Natural killer cell (primary cell): ENCODE measurements around the gene CDK17. TPM values are rescaled to one million over a fixed set of nuclear protein-coding genes. Genes with fewer than 3 reads are reported as not detected.
"Not testable (repeated sequence)": the region's sequence is repeated elsewhere in the genome, so short reads cannot be mapped to it uniquely, and the experiment has no call there.

Experiments used
- ATAC-seq, 3 donors: fragments of 150-1000 bp in 2 of 3; fragments of 200-7000 bp in 1 of 3; cut with Tn5 transposase; 1 replicate in 1 of 3; 2 replicates in 2 of 3; pipeline ENCODE4 v1.10.0; 2021; ENCODE audit warnings: mild to moderate bottlenecking in 2 of 3, moderate library complexity in 2 of 3
- DNase-seq, 2 donors: peaks; one replicate each; pipeline versions ENCODE4 v3.0.0 to v3.0.0-alpha.2; 2013 to 2021; ENCODE audit warnings: mixed read lengths in 1 of 2
- H3K27ac ChIP-seq: one replicate; pipeline ENCODE4 v1.5.1; 2013; ENCODE audit warnings: mild to moderate bottlenecking, low read length
- H3K27me3 ChIP-seq: one replicate; pipeline ENCODE4 v1.6.1; 2013; ENCODE audit warnings: low read length; ENCODE audit not compliant: control insufficient read depth, insufficient read depth
- H3K36me3 ChIP-seq: one replicate; pipeline ENCODE4 v1.6.1; 2013; ENCODE audit warnings: low read length; ENCODE audit not compliant: control insufficient read depth, insufficient read depth
- H3K4me1 ChIP-seq: one replicate; pipeline ENCODE4 v1.6.1; 2013; ENCODE audit warnings: low read length; ENCODE audit not compliant: control insufficient read depth, insufficient read depth
- H3K4me3 ChIP-seq: one replicate; pipeline ENCODE4 v1.5.1; 2013; ENCODE audit warnings: low read length
- H3K9me3 ChIP-seq: one replicate; pipeline ENCODE4 v1.6.1; 2013; ENCODE audit warnings: low read length; ENCODE audit not compliant: control insufficient read depth, insufficient read depth
- H3K27ac Mint-ChIP-seq, 2 donors: one replicate each; pipeline ENCODE4 v1.8.0; 2022; ENCODE audit warnings: mild to moderate bottlenecking in 2 of 2, mixed read lengths in 2 of 2, moderate library complexity in 1 of 2
- H3K27me3 Mint-ChIP-seq, 2 donors: one replicate each; pipeline ENCODE4 v1.8.0; 2022; ENCODE audit warnings: low read depth in 2 of 2, mixed read lengths in 2 of 2
- H3K36me3 Mint-ChIP-seq: one replicate; pipeline ENCODE4 v1.8.0; 2022; ENCODE audit warnings: mixed read lengths
- H3K4me1 Mint-ChIP-seq, 2 donors: one replicate each; pipeline ENCODE4 v1.8.0; 2022; ENCODE audit warnings: mixed read lengths in 2 of 2
- H3K4me3 Mint-ChIP-seq: one replicate; pipeline ENCODE4 v1.8.0; 2022; ENCODE audit warnings: mild to moderate bottlenecking, moderate library complexity, mixed read lengths
- H3K9me3 Mint-ChIP-seq, 2 donors: one replicate each; pipeline ENCODE4 v1.8.0; 2022; ENCODE audit warnings: mixed read lengths in 2 of 2
- CTCF ChIP-seq: fragments of 200-600 bp; IDR thresholded peaks from one replicate; pipeline ENCODE4 v1.8.0; 2022; ENCODE audit warnings: antibody characterized with exemption
- WGBS: methylation state at CpG from one replicate; pipeline ENCODE4 v1.1.7; 2013; ENCODE audit warnings: missing lambda C conversion rate; ENCODE audit not compliant: insufficient coverage; 5-methylcytosine and 5-hydroxymethylcytosine counted together
- intact Hi-C: fragments of 100-400 bp; cut with micrococcal nuclease; formaldehyde crosslinking; loops from one replicate; pipeline ENCODE4 v1.14.2; 2022
- total RNA-seq, 4 donors: library from RNA; stranded (reverse); fragments of 120-200 nt in 1 of 4; gene quantifications; one replicate each; pipeline versions ENCODE4 v1.2.3 to v1.2.4, GENCODE V29; 2013 to 2022

CDK17 gene
- total RNA-seq, 3 donors from 2014 or later (not counting 1 experiment from before 2014, with no cell fraction given) = 199 to 234 (median 232) TPM

GRCh38 chr12:96404696-96405095, 4.5 kb upstream of the CDK17 start:
- Histone ChIP-seq H3K4me3 (no peak overlapping the region), H3K4me1 (peaks cover 14% of the 10 kb centered on the region), H3K27me3 (no peaks in the 10 kb centered on the region), H3K9me3 (no peaks in the 10 kb centered on the region), H3K27ac (no peak overlapping the region), H3K36me3 (no peaks in the 10 kb centered on the region)
- ATAC-seq = no peak
- H3K9me3 Mint-ChIP-seq = no peaks in the 10 kb centered on the region
- no peak overlapping the region for H3K4me3 Mint-ChIP-seq
- peaks cover 13% of the 10 kb centered on the region in 2 donors for H3K4me1 Mint-ChIP-seq
- no peak for DNase-seq
- H3K27ac Mint-ChIP-seq = no peak overlapping the region
- H3K36me3 Mint-ChIP-seq = no peaks in the 10 kb centered on the region
- H3K27me3 Mint-ChIP-seq = no peaks in the 10 kb centered on the region
- TF ChIP-seq CTCF = no peak
- intact Hi-C loops = loop anchor here (5.0 kb wide), 3 partner anchors 98 to 503 kb away; partner anchors contain the start of gene NEDD1
- 87% methylated on average over 2 of the region's 3 CpGs for WGBS

GRCh38 chr12:96403870-96404269, 3.6 kb upstream of the CDK17 start:
- Histone ChIP-seq H3K4me3 (no peak overlapping the region), H3K27ac (no peak overlapping the region), H3K36me3 (no peaks in the 10 kb centered on the region), H3K27me3 (no peaks in the 10 kb centered on the region), H3K9me3 (no peaks in the 10 kb centered on the region), H3K4me1 (peaks cover 11% of the 10 kb centered on the region)
- H3K27ac Mint-ChIP-seq = no peak overlapping the region
- TF ChIP-seq CTCF = no peak
- no peaks in the 10 kb centered on the region for H3K9me3 Mint-ChIP-seq
- H3K4me1 Mint-ChIP-seq = peaks cover 15 to 17% of the 10 kb centered on the region in 2 donors
- ATAC-seq (no peak), DNase-seq (no peak)
- no peaks in the 10 kb centered on the region for H3K36me3 Mint-ChIP-seq
- no peaks in the 10 kb centered on the region for H3K27me3 Mint-ChIP-seq
- no peak overlapping the region for H3K4me3 Mint-ChIP-seq
- 100% methylated on average over 1 of the region's 1 CpG for WGBS
- intact Hi-C loops = loop anchor here (5.0 kb wide), 3 partner anchors 98 to 503 kb away; partner anchors contain the start of gene NEDD1

- not testable (repeated sequence) for H3K27ac ChIP-seq, H3K36me3 Mint-ChIP-seq, DNase-seq, H3K36me3 ChIP-seq, H3K4me3 Mint-ChIP-seq, H3K9me3 Mint-ChIP-seq, H3K27me3 Mint-ChIP-seq, H3K9me3 ChIP-seq, H3K4me3 ChIP-seq, H3K27me3 ChIP-seq, ATAC-seq, H3K4me1 ChIP-seq, H3K27ac Mint-ChIP-seq
- H3K4me1 Mint-ChIP-seq = peaks cover 25 to 28% of the 10 kb centered on the region in 2 donors
- intact Hi-C loops = loop anchor here (5.0 kb wide), 3 partner anchors 100 to 505 kb away; partner anchors contain the start of gene NEDD1
- WGBS = 100% methylated on average over 4 of the region's 8 CpGs
Measured at GRCh38 chr12:96402522-96402921, 2.3 kb upstream of the CDK17 start.

GRCh38 chr12:96402061-96402460, 1.8 kb upstream of the CDK17 start:
- peak overlapping the region; percentile 96 for H3K27ac ChIP-seq
- peak in 1 of 2 donors; percentile 67 for DNase-seq
- H3K4me1 Mint-ChIP-seq = peaks cover 29 to 33% of the 10 kb centered on the region in 2 donors

More at GRCh38 chr12:96402061-96402460, 1.8 kb upstream of the CDK17 start:
- H3K36me3 ChIP-seq = no peaks in the 10 kb centered on the region
- peaks cover 8% of the 10 kb centered on the region for H3K4me1 ChIP-seq
- no peaks in the 10 kb centered on the region for H3K27me3 ChIP-seq
- no peak overlapping the region for H3K4me3 ChIP-seq
- H3K4me3 Mint-ChIP-seq = peak overlapping the region; percentile 97
- H3K27ac Mint-ChIP-seq = peak overlapping the region; percentile 93 to 99
- intact Hi-C loops = loop anchor here (5.0 kb wide), 3 partner anchors 100 to 505 kb away; partner anchors contain the start of gene NEDD1
- no peak for TF ChIP-seq CTCF
- no peak for ATAC-seq
- no peaks in the 10 kb centered on the region for H3K36me3 Mint-ChIP-seq
- 80% methylated on average over 5 of the region's 6 CpGs for WGBS
- no peaks in the 10 kb centered on the region for H3K9me3 ChIP-seq
- H3K27me3 Mint-ChIP-seq = no peaks in the 10 kb centered on the region
- no peaks in the 10 kb centered on the region for H3K9me3 Mint-ChIP-seq
